Muscle of leg (tissue), 11 donors: ENCODE data around the gene DUSP3. TPM values are rescaled to one million over a fixed set of nuclear protein-coding genes. Genes with fewer than 3 reads are reported as not detected.

Experiments used
- DNase-seq: peaks from one replicate; pipeline ENCODE4 v3.0.0; 2013
- H3K27ac ChIP-seq: one replicate; pipeline ENCODE4 v1.5.1; 2013; ENCODE audit warnings: mild to moderate bottlenecking, low read length, control low read depth
- H3K27me3 ChIP-seq: one replicate; pipeline ENCODE4 v1.6.1; 2013; ENCODE audit warnings: low read length; ENCODE audit not compliant: control insufficient read depth, insufficient read depth
- H3K36me3 ChIP-seq: one replicate; pipeline ENCODE4 v1.6.1; 2013; ENCODE audit warnings: low read length; ENCODE audit not compliant: control insufficient read depth, insufficient read depth
- H3K4me1 ChIP-seq: one replicate; pipeline ENCODE4 v1.6.1; 2013; ENCODE audit warnings: low read length; ENCODE audit not compliant: control insufficient read depth, insufficient read depth
- H3K4me3 ChIP-seq: one replicate; pipeline ENCODE4 v1.5.1; 2013; ENCODE audit warnings: low read length, control low read depth
- H3K9me3 ChIP-seq: replicated peaks from 2 replicates; pipeline ENCODE4 v1.6.1; 2013; ENCODE audit warnings: low read depth, low read length; ENCODE audit not compliant: control insufficient read depth
- WGBS: methylation state at CpG from one replicate; pipeline ENCODE4 v1.1.5; 2013; ENCODE audit warnings: missing lambda C conversion rate; ENCODE audit not compliant: insufficient coverage; 5-methylcytosine and 5-hydroxymethylcytosine counted together
- polyA plus RNA-seq, 8 donors: library from polyadenylated mRNA; unstranded; fragments of 120-200 nt; gene quantifications; one replicate each; pipeline versions ENCODE4 v1.2.1 to v1.2.3, GENCODE V29; 2013; ENCODE audit warnings: inconsistent platforms in 1 of 8, low replicate concordance in 1 of 8; ENCODE audit not compliant: insufficient read length in 8 of 8, insufficient read depth in 1 of 8
- total RNA-seq: library from RNA; stranded (reverse); fragments of 120-200 nt; gene quantifications from one replicate; pipeline ENCODE4 v1.2.4, GENCODE V29; 2013

The DUSP3 gene
- total and polyA plus RNA-seq, 9 donors, result 52.2 to 72.6 (median 64.9) TPM

DNA sequence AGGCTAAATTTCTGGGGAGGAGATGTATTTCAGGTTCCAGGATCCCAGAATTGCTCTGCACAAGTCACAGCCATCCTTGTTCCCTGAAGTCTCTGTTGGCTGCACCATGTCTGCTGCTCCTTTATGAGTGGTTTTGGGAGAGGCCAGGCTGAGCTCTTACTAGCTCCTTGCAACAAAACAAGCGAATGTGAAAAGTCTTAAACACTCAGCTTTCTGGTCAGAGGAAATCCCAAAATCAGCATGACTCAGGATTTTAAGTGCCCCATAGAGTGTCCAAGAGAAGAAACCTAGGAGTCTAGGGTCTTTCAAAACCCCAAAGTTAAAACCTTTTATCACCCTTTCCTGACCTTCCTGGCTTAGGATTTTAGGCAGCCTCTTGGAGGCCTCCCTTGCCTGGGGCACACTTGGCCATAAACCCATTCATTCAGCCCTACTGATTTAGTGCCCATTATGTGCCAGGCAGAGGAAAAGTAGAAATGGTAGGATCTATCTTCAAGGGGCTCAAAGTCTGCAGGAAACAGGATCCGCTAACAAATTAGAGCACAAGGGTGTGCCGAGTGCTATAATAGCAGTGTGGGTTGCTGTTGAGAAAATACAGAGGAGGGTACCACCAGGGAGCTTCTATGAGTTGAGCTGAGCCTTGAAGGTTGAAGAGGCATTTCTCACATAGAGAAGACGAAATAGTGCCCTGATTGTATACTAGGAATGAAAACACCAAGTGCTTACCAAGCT lies 57.1 kb downstream of the DUSP3 start:
- Histone ChIP-seq H3K4me3 (no peak overlapping the region), H3K36me3 (no peaks in the 10 kb centered on the region), H3K9me3 (no peaks in the 10 kb centered on the region), H3K4me1 (no peaks in the 10 kb centered on the region), H3K27ac (no peak overlapping the region), H3K27me3 (no peaks in the 10 kb centered on the region)
- no peak for DNase-seq
- 85% methylated on average over 4 of the region's 4 CpGs for WGBS

- Histone ChIP-seq H3K4me1 (no peaks in the 10 kb centered on the region), H3K4me3 (peak overlapping the region; percentile 68), H3K27me3 (no peaks in the 10 kb centered on the region), H3K27ac (peak overlapping the region; percentile 91), H3K9me3 (no peaks in the 10 kb centered on the region), H3K36me3 (no peaks in the 10 kb centered on the region)
- whole genome bisulfite sequencing, result under 1% methylated on average over 44 of the region's 64 CpGs
- DNase-seq, result peak; percentile 93
Measured at GRCh38 chr17:43720311-43721060, 58.3 kb downstream of the DUSP3 start.

DNA sequence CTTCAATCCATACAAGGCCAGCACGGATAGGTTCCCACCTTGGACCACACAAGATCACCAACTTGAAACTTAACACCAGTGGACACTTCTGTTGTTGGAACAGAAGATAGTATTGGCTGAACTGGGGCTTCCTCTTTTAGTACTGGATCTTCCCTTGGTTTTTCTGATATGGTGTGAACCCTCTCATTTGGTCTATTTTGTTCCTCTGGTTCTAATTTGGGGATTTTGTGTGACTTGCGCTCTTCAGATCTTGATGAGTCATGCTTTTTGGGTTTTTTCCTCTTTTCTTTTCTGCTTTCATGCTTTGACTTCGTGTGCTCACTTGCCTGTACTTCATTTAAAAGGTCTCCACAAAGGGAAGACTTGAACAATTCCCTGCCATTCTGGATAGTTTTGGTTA lies 59.2 kb downstream of the DUSP3 start:
- DNase-seq, result peak; percentile 40
- no CpG with 5 or more reads among the region's 3 CpGs for WGBS

DNA sequence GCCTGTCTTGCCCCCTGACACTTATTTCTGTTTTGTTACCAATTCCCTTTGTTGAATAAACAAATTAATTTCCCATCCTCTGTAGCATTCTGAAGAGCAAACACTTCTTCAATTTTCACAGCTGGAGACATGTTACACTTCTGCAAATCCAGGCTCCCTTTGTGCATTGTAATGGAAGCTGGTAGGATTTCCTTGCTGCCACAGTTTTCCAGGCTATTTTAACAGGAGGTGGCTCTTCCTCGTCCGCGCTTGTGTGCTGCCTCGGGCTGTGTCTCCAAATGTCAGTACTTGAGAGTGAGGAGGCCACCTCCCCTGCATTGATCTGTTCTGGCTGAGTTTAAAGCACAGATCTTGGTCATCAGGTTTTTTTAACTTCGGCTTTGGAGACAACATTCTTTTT lies 60.2 kb downstream of the DUSP3 start:
- Histone ChIP-seq H3K36me3 (no peaks in the 10 kb centered on the region), H3K4me3 (no peak overlapping the region), H3K9me3 (no peaks in the 10 kb centered on the region), H3K27ac (no peak overlapping the region), H3K27me3 (peaks cover 15% of the 10 kb centered on the region), H3K4me1 (peaks cover 4% of the 10 kb centered on the region)
- DNase-seq, result no peak
- 100% methylated on average over 1 of the region's 5 CpGs for WGBS

More for the DNA sequence above, 59.2 kb downstream of the DUSP3 start:
- H3K4me1 ChIP-seq, result no peaks in the 10 kb centered on the region
- no peaks in the 10 kb centered on the region for H3K36me3 ChIP-seq
- no peak overlapping the region for H3K4me3 ChIP-seq
- peaks cover 6% of the 10 kb centered on the region for H3K27me3 ChIP-seq
- H3K27ac ChIP-seq, result no peak overlapping the region
- H3K9me3 ChIP-seq, result no peaks in the 10 kb centered on the region

- Histone ChIP-seq H3K4me1 (peaks cover 7% of the 10 kb centered on the region), H3K27me3 (peaks cover 19% of the 10 kb centered on the region), H3K4me3 (no peak overlapping the region), H3K27ac (no peak overlapping the region), H3K9me3 (no peaks in the 10 kb centered on the region), H3K36me3 (no peaks in the 10 kb centered on the region)
- DNase-seq, result no peak
- WGBS, result 70% methylated on average over 3 of the region's 6 CpGs
Measured at GRCh38 chr17:43717913-43718312, 60.9 kb downstream of the DUSP3 start.

Other genes with a start within 250 kb of the DUSP3 start
- gene ETV4, start 232.6 kb downstream of the DUSP3 start, total RNA-seq, result 4.0 TPM
- 10 to 100 TPM in 1 of 8 donors, 1 to 10 TPM in 7; 5.5 to 10.0 (median 6.5) TPM for gene ETV4, start 232.6 kb downstream of the DUSP3 start, polyA plus RNA-seq
- 13.8 TPM for gene MEOX1, start 117.1 kb downstream of the DUSP3 start, total RNA-seq
- gene MEOX1, start 117.1 kb downstream of the DUSP3 start, polyA plus RNA-seq, result 10 to 100 TPM in 6 of 8 donors, 1 to 10 TPM in 2; 6.9 to 23.2 (median 12.2) TPM
- gene SOST, start 20.2 kb downstream of the DUSP3 start, total RNA-seq, result not detected
- under 1 TPM in 1 of 8 donors, not detected in 7; 0.97 TPM for gene SOST, start 20.2 kb downstream of the DUSP3 start, polyA plus RNA-seq
- under 0.01 TPM for gene CFAP97D1, start 1.5 kb upstream of the DUSP3 start, total RNA-seq
- under 1 TPM in 2 of 8 donors, not detected in 6; 0.04 to 0.05 TPM for gene CFAP97D1, start 1.5 kb upstream of the DUSP3 start, polyA plus RNA-seq
- 7.1 TPM for gene MPP3, start 54.2 kb upstream of the DUSP3 start, total RNA-seq
- 1 to 10 TPM; 3.6 to 6.7 (median 6.1) TPM for gene MPP3, start 54.2 kb upstream of the DUSP3 start, polyA plus RNA-seq
- 2.3 TPM for gene CD300LG, start 68.2 kb upstream of the DUSP3 start, total RNA-seq
- 1 to 10 TPM; 1.5 to 3.9 (median 2.0) TPM for gene CD300LG, start 68.2 kb upstream of the DUSP3 start, polyA plus RNA-seq
- 1.5 TPM for gene MPP2, start 128.6 kb upstream of the DUSP3 start, total RNA-seq
- 1 to 10 TPM; 2.6 to 5.6 (median 3.8) TPM for gene MPP2, start 128.6 kb upstream of the DUSP3 start, polyA plus RNA-seq
- 0.18 TPM for gene PPY, start 163.5 kb upstream of the DUSP3 start, total RNA-seq
- under 1 TPM in 5 of 8 donors, not detected in 3; 0.27 to 0.57 (median 0.50) TPM for gene PPY, start 163.5 kb upstream of the DUSP3 start, polyA plus RNA-seq
- gene PYY, start 175.0 kb upstream of the DUSP3 start, total RNA-seq, result not detected
- under 1 TPM in 2 of 8 donors, not detected in 6; 0.17 to 0.80 TPM for gene PYY, start 175.0 kb upstream of the DUSP3 start, polyA plus RNA-seq
- gene NAGS, start 225.6 kb upstream of the DUSP3 start, total RNA-seq, result 0.58 TPM
- 1 to 10 TPM in 1 of 8 donors, under 1 TPM in 7; 0.38 to 2.3 (median 0.61) TPM for gene NAGS, start 225.6 kb upstream of the DUSP3 start, polyA plus RNA-seq
- gene TMEM101, start 236.0 kb upstream of the DUSP3 start, total RNA-seq, result 39.7 TPM
- 10 to 100 TPM; 28.6 to 36.3 (median 32.2) TPM for gene TMEM101, start 236.0 kb upstream of the DUSP3 start, polyA plus RNA-seq